H1 (cell line): ENCODE data around the gene RDH12. TPM values are rescaled to one million over a fixed set of nuclear protein-coding genes. Genes with fewer than 3 reads are reported as not detected.

Experiments used
- CTBP2 ChIP-seq: IDR thresholded peaks from 2 replicates; pipeline ENCODE4 v1.7.0; 2011; ENCODE audit warnings: borderline replicate concordance, mild to moderate bottlenecking, moderate library complexity, mixed read lengths, low read length; ENCODE audit not compliant: insufficient read depth, insufficient read length
- HDAC2 ChIP-seq, 2 experiments: fragments of 300-600 bp in 1 of 2; sonication (generic) in 1 of 2; IDR thresholded peaks; 2 replicates each; pipeline ENCODE4 v1.6.1; 2011 to 2012; ENCODE audit warnings: low read depth in 2 of 2, low read length in 2 of 2, mild to moderate bottlenecking in 2 of 2, moderate library complexity in 2 of 2, borderline replicate concordance in 1 of 2, inconsistent platforms in 1 of 2
- TAF7 ChIP-seq: optimal IDR thresholded peaks from 2 replicates; pipeline ENCODE3; 2011; ENCODE audit warnings: low read depth, mild to moderate bottlenecking, inconsistent platforms, low read length, moderate library complexity, borderline replicate concordance
- polyA plus RNA-seq, 7 experiments: library from polyadenylated mRNA; depleted of rRNA in 3 of 7; stranded (reverse) in 5 of 7; unstranded in 2 of 7; fragments of >200 nt in 5 of 7; fragments of 200-250 nt in 2 of 7; gene quantifications; 1 replicate in 5 of 7; 2 replicates in 1 of 7; 4 replicates in 1 of 7; pipeline versions ENCODE4 v1.2.1 to v1.2.3, GENCODE V29; 2011 to 2013; ENCODE audit warnings: missing spikeins in 2 of 7, mixed read lengths in 2 of 7
- total RNA-seq: library from RNA; stranded (reverse); fragmentation: NEBNext Ultra II Directional; extraction: Animal tissue kit (Norgen Biotek cat#: 25700); gene quantifications from 2 replicates; pipeline ENCODE4 v1.2.1, GENCODE V29; 2021
- TF ChIP-seq, protein P1 (sequence below): fragments of 300-600 bp; sonication (generic); IDR thresholded peaks from 2 replicates; pipeline ENCODE4 v1.7.1; 2012; ENCODE audit warnings: low read length, moderate library complexity, mild to moderate bottlenecking, inconsistent platforms; ENCODE audit not compliant: insufficient replicate concordance

The RDH12 gene
- total and polyA plus RNA-seq, 2 of the 8 experiments (the other 6 are each of a cell fraction or from before 2014, with no cell fraction given), result 1.2 to 1.5 TPM

DNA sequence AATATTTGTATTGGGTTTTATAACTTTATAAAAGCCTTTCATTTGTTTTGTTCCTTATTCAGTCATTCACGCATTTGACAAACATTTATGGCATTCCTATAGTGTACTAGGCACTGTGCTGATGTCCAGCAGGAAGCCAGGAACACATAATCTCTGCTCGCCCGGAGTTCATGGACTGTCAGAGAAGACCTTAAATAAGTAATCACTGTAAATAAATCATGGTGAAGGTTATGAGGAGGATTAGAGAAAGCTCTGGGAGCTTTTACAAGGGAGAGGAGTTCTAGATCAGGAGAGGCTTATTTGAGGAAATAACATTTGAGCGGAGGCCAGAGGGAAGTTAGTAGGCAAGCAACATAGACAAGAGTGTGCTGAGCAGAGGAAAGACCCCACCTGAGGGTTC, 4.7 kb upstream of the RDH12 start (continued):
- no peak for TF ChIP-seq HDAC2 (IDR thresholded peaks at IDR 0.05; ENCODE audit: borderline replicate concordance in 1 of 2, low read depth in 2 of 2, low read length in 2 of 2)
- no peak for TF ChIP-seq CTBP2
- TF ChIP-seq, protein P1, sequence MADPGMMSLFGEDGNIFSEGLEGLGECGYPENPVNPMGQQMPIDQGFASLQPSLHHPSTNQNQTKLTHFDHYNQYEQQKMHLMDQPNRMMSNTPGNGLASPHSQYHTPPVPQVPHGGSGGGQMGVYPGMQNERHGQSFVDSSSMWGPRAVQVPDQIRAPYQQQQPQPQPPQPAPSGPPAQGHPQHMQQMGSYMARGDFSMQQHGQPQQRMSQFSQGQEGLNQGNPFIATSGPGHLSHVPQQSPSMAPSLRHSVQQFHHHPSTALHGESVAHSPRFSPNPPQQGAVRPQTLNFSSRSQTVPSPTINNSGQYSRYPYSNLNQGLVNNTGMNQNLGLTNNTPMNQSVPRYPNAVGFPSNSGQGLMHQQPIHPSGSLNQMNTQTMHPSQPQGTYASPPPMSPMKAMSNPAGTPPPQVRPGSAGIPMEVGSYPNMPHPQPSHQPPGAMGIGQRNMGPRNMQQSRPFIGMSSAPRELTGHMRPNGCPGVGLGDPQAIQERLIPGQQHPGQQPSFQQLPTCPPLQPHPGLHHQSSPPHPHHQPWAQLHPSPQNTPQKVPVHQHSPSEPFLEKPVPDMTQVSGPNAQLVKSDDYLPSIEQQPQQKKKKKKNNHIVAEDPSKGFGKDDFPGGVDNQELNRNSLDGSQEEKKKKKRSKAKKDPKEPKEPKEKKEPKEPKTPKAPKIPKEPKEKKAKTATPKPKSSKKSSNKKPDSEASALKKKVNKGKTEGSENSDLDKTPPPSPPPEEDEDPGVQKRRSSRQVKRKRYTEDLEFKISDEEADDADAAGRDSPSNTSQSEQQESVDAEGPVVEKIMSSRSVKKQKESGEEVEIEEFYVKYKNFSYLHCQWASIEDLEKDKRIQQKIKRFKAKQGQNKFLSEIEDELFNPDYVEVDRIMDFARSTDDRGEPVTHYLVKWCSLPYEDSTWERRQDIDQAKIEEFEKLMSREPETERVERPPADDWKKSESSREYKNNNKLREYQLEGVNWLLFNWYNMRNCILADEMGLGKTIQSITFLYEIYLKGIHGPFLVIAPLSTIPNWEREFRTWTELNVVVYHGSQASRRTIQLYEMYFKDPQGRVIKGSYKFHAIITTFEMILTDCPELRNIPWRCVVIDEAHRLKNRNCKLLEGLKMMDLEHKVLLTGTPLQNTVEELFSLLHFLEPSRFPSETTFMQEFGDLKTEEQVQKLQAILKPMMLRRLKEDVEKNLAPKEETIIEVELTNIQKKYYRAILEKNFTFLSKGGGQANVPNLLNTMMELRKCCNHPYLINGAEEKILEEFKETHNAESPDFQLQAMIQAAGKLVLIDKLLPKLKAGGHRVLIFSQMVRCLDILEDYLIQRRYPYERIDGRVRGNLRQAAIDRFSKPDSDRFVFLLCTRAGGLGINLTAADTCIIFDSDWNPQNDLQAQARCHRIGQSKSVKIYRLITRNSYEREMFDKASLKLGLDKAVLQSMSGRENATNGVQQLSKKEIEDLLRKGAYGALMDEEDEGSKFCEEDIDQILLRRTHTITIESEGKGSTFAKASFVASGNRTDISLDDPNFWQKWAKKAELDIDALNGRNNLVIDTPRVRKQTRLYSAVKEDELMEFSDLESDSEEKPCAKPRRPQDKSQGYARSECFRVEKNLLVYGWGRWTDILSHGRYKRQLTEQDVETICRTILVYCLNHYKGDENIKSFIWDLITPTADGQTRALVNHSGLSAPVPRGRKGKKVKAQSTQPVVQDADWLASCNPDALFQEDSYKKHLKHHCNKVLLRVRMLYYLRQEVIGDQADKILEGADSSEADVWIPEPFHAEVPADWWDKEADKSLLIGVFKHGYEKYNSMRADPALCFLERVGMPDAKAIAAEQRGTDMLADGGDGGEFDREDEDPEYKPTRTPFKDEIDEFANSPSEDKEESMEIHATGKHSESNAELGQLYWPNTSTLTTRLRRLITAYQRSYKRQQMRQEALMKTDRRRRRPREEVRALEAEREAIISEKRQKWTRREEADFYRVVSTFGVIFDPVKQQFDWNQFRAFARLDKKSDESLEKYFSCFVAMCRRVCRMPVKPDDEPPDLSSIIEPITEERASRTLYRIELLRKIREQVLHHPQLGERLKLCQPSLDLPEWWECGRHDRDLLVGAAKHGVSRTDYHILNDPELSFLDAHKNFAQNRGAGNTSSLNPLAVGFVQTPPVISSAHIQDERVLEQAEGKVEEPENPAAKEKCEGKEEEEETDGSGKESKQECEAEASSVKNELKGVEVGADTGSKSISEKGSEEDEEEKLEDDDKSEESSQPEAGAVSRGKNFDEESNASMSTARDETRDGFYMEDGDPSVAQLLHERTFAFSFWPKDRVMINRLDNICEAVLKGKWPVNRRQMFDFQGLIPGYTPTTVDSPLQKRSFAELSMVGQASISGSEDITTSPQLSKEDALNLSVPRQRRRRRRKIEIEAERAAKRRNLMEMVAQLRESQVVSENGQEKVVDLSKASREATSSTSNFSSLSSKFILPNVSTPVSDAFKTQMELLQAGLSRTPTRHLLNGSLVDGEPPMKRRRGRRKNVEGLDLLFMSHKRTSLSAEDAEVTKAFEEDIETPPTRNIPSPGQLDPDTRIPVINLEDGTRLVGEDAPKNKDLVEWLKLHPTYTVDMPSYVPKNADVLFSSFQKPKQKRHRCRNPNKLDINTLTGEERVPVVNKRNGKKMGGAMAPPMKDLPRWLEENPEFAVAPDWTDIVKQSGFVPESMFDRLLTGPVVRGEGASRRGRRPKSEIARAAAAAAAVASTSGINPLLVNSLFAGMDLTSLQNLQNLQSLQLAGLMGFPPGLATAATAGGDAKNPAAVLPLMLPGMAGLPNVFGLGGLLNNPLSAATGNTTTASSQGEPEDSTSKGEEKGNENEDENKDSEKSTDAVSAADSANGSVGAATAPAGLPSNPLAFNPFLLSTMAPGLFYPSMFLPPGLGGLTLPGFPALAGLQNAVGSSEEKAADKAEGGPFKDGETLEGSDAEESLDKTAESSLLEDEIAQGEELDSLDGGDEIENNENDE, result no peak
- no peak for TF ChIP-seq TAF7
